GOT3 (cell line): ENCODE measurements around the gene MYBBP1A.
"Not testable (repeated sequence)": the region's sequence is repeated elsewhere in the genome, so short reads cannot be mapped to it uniquely, and the experiment has no call there.

Experiments used
- DNase-seq: peaks from one replicate; lab custom pipeline; 2025; ENCODE audit warnings: mixed read lengths; lab: John Stamatoyannopoulos, UW

Gene MYBBP1A

DNA sequence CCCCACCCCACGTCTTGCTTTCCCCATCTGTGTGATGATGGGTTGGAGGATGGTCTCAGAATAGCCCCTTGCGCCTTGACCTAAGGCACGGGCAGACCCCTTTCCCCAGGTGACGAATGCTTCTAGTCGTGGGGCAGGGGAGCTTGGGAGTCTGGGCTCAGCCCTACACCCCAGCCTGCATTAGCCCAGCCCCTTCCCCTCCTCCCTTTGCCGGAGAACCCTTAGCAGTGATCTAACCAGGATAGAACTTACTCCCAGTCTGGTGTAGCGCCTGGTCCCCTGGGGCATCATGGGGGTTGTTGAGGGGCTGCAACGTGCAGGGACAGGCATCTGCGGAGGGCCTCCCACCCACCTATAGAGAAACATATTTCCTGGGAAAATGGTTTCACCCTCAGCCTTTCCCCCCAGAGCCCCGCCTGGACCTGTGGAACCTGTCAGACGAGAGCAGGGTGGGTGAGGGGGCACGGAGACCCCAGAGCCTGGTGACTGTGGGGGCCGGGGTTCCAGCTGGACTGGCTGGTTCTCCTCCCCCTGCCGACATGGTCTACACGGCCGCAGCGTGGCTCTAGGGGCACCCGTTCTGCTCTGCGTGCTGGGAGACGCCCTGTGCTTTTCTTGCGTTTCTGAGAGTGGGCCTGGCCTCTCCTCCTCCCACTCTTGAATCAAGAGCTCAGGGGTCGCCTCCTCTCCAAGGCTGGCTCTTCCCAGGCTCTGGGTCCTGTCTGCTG, 33.9 kb upstream of the MYBBP1A start:
- DNase-seq = no peak

DNA sequence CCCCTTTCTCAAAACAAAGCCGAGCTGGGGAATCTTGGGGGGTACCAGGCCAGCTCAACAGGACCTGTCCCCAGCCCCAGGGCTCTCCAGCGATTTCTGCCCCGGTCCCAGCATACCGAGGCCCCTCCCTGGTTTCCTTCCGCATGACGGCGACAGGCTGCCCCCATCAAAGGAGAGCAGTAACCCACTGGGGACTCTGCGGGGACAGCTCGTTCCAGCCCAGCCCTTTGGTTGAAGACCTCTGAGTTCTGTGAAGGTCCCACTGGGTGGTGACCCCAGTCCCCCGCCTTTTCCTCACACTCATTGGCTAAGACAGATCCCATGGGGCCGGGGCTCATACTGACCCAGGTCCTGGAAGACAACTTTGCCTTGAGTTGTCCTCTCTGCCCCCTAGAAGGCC, 33.2 kb upstream of the MYBBP1A start:
- DNase-seq = no peak

DNA sequence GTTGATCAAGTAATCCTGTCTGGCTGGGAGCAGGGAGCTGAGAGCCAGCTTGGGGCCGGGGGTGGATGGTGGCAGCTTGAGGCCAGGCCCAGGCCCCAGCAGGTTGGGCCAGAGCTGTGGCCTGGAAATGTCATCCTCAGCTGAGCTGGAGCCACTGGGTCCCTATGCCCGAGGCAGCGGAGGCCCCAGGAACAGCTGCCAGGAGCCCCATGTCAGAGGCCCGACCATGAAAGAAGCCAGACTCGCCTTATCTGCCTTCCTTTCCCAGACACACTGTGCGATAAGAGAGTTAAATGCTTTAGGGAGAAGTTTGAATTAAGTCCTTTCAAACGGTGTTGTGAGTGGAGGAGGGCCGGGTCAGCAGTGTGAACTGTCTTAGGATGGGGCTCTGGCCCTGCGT, 32.6 kb upstream of the MYBBP1A start:
- DNase-seq = no peak

DNA sequence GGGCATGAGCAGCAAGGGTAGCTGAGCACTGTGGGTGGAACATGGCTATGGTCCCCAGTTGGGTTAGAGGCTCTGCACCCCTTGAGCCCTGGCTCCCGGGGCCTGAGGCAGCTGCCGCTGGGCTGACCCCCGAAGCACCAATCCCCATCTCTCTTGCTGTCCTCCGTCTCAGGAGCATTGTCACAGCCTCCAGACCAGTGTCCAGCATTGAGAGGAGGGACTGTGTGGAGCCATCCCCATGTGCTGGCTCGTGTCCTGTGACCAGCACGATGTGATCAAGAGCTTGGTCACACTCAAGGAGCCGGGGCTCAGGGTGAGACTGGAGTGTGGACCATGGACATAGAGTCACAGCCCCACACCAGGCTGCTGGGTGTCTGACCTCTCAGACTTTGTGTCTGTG, 32.0 kb upstream of the MYBBP1A start:
- DNase-seq = no peak

DNA sequence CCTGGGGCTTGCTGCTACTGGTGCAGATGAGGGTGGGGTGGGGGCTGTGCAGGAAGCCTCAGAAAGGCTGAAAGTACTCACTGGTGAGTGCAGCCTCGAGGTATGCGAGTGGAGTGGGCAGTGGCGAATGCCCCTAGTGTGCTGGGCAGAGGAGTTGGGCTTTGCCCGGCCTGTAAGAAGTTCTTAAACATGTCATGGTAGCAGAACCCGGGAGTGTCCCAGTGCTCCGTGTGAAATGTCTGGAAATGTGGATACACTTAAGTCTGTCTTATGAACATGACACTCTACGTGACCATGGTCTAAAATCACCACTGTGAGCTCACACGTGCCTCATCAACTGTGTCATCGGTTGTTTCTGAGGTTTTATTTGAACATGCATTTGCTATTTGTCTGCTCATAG, 30.9 kb upstream of the MYBBP1A start:
- no peak for DNase-seq

DNA sequence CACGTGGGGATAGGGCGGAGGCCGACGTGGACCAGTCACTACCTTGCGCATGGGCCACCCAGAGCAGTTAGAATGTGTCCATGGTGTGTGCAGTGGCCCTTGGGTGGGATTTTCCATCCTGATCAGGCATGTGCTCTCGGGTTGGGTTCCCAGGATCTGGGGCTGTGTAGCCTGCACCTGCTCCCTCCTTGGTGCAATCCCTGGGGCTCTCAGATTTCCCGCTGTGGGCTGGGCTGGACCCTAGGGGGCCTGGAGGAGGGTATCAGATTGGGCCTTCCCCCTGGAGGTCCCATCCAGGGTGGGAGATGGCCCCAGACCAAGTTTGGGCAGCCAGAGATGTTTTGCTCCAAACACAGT, 30.4 kb upstream of the MYBBP1A start:
- DNase-seq = no peak

DNA sequence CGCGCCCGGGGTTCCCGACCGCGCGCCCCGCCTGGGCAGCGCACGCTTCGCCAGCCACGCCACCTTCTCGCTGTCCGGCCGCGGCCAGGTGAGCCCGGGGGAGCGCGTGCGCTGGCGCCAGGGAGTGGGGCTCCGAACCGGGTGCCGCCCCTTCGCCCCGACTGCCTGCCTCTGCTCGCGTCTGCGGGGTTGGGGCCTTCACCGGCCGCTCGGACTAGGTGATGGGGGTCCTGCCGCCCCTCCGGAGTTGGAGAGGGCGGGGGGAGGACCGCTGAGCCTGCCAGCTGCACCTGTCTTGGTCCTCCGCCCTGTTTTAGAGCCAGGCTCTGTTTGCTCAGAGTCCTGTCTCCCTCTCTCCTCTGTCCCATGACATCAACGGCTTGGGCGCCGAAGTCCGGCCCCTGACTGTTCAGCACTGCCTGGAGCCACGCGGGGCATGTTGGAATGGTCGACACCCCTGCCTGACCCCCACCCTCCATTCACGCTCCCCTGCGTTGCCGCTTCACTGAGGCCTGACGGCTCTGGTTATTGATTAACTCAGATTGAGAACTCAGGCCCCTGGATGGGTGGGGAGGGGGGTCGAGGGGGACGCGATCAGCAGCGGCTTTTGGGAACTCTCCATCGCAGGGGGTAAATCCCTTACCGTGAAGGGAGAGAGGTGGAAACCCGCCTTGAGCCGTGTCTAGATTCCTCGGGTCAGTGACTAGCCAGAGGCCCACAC, 29.9 kb upstream of the MYBBP1A start:
- DNase-seq = no peak

DNA sequence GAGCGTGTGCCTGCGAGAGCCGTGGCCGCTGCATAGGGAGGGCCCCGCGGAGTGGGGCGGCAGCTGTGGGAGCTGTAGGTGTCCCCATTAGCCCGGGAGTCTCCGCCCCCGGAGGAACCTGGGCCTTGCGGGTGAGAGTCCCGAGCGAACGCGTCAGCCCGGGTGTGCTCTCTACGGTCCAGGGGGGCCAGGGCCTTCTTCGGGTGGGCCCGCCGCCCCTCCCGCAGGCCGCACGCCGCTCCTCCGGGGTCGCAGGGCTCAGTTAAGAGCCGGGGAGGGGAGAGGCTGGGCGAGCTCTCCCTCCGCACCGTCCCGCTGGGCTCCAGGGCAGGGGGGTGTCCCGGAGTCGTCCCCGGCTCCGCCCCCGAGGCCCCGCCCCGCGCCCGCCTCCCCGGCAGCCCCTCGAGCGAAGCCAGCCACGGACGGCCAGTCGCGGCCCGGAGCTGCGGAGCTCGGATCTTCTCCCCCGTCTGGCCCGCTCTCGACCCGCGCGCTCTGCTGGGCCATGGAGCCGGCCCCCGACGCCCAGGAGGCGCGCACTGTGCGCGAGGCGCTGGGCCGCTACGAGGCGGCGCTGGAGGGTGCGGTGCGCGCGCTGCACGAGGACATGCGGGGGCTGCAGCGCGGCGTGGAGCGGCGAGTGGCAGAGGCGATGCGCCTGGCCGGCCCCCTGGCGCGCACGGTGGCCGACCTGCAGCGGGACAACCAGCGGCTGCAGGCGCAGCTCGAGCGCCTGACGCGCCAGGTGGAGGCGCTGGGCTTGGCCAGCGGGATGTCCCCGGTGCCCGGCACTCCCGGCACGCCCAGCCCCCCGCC, 29.1 kb upstream of the MYBBP1A start, which contains the start of gene SMTNL2:
TSS of gene SMTNL2 (plus strand) at position 429 of the 816 bp plus-strand sequence. CDS start at position 506, 77 bp downstream.
- no peak for DNase-seq

DNA sequence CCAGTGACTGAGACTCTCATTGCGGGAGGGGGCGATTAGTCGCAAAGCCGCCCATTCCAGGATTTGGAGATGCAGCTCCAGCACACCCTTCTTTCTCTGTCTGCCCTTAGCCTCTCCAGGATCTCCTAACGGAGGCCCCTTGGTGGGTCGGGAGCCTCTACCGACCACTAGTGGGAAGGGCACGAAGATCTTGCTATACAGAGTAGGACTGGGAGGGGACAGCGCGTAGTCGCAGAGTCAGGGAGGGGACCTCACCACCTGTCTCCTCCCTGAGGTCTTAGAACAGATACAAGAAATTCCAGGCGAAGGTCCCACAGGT, 28.6 kb upstream of the MYBBP1A start:
- no peak for DNase-seq

DNA sequence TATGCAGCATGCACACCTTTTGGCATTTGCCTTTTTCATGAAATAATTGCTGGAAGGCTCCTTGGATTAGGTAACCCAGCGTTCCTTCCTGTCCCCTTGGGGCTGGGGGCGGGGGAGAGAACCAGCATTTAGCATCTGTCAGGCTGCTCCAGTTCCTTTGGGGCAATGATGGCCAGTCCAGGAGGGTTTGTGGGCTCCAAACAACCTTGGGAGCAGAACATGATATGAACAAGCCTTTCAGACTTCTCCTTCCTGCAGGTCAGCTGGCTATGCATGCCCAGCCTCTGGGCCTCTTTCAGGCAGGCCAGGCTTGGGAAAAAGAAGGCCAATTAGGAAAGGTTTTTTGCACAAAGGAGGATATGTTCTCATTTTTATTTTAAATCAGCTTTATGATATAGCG, 28.0 kb upstream of the MYBBP1A start:
- no peak for DNase-seq

DNA sequence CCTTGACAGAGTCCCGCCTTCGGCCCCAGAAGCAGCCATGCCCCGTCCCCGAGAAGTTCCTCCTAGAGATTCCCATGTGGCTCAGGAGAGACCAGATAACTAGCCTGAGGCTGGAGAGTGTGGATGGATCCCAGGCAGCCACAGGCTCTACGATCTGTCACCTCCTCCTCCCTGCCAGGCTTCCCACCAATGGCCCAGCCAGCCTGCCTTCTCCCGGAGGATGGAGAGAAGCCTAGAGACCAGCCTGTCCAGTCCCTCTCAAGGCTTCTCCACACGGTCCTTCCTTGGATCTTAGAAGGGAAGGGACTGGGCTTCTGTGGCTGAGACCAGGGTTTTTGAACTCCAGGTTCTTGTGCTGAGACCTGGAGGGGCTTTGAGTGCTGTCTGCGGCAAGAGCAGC, 27.5 kb upstream of the MYBBP1A start:
- no peak for DNase-seq

DNA sequence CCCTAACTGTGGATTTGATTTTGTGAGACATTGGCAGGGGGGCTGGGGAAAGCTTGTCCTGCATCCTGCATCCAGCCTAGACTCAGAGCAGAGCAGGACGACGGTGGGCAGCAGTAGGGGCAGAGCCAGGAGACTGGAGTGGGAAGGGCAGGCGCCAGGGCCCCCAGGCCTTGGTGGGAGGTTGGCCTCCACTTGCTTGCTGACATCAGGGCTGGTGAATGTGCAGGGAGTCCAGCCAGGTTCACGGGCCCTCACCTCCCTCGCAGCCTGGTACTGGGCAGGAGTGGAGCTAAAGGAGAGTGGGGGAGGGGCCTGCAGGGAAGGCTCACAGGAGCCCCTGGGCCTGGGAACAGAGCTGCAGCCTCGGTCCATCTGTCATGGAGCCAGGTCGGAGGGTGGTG, 26.9 kb upstream of the MYBBP1A start:
- DNase-seq = no peak

DNA sequence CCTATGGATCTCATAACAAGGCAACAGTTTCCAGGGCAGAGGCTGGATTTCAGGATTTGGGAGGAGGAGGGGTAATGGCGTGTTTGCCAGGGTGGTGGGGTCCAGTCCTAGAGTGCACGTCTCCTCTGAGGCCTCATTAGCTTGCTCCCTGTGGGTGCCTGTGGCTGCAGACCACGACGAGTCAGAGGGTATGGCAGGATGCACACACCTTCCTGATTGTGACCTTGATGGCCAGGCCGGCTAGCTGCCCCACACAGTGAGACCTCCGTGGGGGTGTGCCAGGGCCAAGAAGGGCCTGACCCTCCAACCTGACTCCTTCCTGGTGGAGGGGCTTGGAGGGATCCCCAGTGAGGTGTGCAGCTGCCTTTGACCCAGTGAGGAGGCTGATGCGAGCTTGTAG, 25.1 kb upstream of the MYBBP1A start:
- DNase-seq = no peak

DNA sequence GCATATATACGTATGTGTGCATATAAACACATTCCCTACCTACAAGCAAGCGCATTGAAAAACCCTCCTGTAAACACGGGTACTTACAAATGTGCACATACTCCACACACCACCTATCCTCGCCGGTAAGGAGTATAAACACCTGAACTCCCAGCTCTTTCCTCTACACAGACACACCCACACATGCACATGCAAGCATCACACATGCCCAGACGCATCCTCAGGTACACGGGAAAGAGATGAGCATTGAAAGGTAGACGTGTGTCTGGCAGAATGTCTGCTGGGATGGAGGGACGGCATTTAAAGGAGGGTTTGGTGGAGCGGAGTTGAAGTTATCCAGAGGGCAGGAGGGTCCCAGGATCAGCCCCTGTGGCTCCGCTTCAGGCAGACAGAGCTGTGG, 24.5 kb upstream of the MYBBP1A start:
- no peak for DNase-seq

DNA sequence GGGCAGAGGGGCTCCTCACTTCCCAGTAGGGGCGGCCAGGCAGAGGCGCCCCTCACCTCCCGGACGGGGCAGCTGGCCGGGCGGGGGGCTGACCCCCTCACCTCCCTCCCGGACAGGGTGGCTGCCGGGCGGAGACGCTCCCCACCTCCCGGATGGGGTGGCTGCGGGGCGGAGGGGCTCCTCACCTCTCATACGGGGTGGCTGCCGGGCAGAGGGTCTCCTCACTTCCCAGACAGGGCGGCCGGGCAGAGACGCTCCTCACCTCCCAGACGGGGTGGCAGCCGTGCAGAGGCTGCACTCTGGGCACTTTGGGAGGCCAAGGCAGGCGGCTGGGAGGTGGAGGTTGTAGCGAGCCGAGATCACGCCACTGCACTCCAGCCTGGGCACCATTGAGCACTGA, 23.2 kb upstream of the MYBBP1A start:
- DNase-seq = not testable (repeated sequence)

DNA sequence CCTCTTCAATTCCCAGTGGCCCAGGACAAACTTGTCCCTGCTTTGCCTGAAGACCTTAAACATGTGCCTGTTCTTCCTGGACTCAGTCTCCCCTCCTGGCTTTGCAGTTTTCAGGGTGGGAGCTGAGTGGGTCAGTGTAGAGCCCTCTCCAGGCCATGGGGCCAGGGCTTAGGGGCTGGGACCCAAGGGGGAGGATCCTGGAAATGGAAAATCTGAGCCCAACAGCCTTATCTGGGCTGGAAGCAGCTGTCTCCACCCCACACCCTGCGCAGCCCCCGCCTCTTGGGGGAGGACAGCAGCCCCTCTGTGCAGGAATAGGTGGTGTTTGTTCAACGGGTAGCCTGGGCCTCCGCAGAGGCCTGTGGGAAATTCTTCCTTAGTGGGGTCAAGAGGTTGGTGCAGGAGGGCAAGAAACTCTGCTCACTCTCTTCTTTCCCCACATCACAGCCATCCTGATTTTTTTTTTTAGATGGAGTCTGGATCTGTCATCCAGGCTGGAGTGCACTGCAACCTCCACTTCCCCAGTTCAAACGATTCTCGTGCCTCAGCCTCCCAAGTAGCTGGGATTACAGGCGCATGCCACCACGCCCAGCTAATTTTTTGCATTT, 22.3 kb upstream of the MYBBP1A start:
- no peak for DNase-seq

DNA sequence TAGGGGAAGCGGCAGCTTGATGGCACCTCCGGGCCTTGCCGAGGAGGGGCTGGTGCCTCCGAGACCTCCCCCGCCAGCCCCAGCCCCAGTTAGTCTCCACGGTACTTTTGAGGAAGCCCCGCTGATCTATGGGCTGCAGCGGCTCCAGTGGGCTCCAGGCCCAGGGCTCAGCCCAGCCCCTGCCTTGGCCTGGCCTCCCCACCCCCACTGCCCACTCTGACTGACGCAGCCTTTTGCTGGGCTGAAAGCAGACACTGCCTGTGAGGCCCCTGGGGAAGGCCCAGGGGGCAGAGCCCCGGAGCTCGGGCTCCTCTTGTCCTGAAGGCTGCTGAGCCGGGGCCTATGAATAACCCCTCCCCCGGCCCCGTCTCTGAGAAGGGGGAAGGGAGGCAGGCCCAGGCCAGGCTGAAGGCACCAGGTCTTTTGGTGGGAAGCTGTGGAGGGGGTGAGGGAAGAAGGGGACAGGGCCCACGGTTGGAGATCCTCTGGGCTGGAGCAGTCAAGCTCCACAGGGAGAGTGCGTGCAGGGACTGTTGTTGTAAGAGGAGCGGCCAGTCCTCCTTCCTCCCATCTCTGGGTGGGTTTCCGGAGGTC, 21.6 kb upstream of the MYBBP1A start:
- no peak for DNase-seq

DNA sequence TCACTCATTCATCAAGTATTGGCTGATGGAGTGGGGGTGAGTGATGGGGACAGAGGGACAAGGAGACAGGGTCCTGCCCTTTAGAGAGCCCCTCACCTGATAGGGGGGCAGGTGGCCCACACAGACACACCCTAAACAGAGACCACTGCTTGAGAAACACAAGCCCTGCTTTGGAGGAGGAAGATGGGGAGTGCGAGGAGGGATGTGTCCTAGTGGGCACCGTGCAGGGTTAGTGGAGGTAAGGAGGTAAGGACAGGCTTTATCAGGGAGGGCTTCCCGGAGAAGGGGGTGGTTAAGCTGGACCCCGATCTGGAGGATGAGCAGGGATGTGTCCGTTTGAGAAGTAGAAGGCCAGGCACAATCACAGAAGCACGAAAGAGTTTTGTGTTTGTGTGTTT, 21.0 kb upstream of the MYBBP1A start:
- no peak for DNase-seq

DNA sequence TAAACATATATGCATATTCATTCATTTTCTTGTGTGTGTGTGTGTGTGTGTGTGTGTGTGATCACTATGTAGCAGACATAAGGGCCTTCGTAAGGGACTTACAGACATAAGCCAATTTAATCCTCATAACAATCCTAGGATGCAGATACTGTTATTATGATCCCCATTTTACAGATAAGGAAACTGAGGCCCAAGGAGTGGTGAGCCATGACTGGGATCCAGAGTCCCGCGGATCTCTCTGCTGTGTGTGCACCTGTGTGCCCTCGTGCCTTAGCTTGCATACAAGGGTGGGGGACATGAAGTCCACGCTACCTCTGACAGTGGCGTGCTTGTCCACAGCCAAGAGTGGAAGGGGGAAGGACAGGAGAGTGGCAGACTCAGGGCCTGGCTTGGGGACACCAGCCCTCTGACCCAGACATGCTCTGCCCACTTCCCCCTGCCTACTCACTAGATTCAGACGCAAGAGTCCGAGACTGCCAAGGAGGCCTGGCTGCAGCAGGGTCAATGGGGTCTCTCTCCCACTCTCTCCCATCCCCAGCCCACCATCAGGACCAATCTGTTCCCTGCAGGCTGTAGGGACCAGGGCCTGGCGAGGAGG, 19.4 kb upstream of the MYBBP1A start:
- no peak for DNase-seq

DNA sequence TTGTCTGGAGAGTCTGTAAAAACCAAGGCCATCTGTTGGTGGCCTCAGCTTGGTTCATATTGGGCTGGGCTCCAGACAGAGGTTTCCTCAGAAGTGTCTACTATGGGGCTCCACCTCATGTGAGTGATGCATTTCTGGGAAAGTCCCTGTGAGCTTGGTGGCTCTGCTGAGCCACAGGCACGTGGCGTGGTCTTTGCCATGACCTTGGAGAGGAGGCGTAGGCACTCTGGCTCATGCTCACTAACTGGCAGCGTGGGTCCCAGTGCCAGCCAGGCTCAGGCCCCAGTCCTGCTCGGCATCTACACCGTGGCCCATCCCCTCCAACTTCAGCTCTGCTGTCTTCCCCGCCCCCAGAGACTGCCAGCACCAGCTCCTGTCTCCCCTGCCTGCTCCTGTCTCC, 18.5 kb upstream of the MYBBP1A start:
- DNase-seq = no peak

DNA sequence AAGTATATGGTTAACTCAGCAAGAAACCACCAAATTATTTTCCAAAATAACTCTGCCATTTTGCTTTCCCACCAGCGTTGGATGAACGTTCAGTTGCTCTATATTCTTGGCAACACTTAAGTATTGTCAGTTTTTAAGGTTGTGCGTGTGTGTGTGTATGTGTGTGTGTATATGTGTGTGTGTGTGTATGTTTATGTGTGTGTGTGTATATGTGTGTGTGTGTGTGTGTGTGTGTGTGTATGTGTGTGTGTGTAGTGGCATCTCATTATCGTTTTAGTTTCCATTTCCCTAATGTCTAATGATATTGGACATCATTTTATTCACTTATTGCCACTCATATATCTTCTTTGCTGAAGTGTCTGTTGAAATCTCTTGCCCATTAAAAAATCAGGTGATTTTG, 17.9 kb upstream of the MYBBP1A start:
- no peak for DNase-seq

DNA sequence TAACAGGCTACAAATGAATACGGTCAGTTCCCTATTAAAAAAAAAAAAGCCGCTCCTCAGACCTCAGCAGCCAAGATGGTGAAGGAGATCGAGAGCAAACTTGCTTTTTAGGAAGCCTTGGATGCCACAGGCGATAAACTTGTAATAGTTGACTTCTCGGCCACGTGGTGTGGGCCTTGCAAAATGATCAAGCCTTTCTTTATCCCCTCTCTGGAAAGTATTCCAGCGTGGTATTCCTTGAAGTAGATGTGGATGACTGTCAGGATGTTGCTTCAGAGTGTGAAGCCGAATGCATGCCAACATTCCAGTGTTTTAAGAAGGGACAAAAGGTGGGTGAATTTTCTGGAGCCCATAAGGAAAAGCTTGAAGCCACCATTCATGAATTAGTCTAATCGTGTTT, 16.9 kb upstream of the MYBBP1A start:
- DNase-seq = no peak
